Panc1 (cell line): ENCODE data around the gene NXPH1.

Experiments
- POLR2AphosphoS5 ChIP-seq: IDR thresholded peaks from 2 replicates; pipeline ENCODE4 v1.6.1; 2012; ENCODE audit warnings: mild to moderate bottlenecking, low read depth, low read length, moderate library complexity
- SIN3A ChIP-seq: IDR thresholded peaks from 2 replicates; pipeline ENCODE4 v1.6.1; 2012; ENCODE audit warnings: low read depth, mild to moderate bottlenecking, low read length, moderate library complexity, borderline replicate concordance; ENCODE audit not compliant: insufficient read depth
- TCF7L2 ChIP-seq: IDR thresholded peaks from 2 replicates; pipeline ENCODE4 v1.6.1; 2011; ENCODE audit warnings: mild to moderate bottlenecking, low read depth, low read length, inconsistent platforms
- TF ChIP-seq, protein P1 (sequence below): fragments of 450-650 bp; IDR thresholded peaks from 2 replicates; pipeline ENCODE4 v1.5.1; 2017; ENCODE audit warnings: mild to moderate bottlenecking
- TF ChIP-seq, protein P2 (sequence below), 2 experiments: IDR thresholded peaks; 2 replicates each; pipeline ENCODE4 v1.6.1; 2011 to 2012; ENCODE audit warnings: low read depth in 2 of 2, control low read depth in 1 of 2, low read length in 1 of 2, mild to moderate bottlenecking in 1 of 2, moderate library complexity in 1 of 2; ENCODE audit not compliant: insufficient read depth in 1 of 2

DNA sequence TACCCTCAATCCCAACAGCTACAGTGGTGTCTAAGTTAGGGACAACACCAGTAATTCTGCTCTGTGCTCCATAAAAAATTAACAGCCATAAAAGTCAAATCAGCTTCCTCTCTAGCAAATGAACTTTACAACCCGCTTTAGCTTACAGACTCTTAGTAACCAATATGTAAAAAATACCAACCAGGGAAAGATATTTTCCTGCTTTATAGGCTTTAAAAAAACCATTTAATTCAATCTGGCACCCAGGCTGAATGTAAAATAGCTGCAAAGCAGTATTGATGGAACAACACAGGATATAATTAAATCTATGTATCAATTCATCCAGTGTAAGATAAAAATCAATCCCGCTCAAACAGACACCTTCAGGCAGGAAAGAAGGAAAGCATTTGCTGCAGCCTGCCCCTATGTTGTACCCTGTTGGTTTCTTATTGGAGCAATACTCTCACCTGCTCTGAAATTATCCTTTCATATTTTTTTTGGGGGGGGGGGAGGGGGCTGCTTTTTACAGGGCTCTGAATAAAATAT lies 98.6 kb downstream of the NXPH1 start:
- TF ChIP-seq, protein P1, sequence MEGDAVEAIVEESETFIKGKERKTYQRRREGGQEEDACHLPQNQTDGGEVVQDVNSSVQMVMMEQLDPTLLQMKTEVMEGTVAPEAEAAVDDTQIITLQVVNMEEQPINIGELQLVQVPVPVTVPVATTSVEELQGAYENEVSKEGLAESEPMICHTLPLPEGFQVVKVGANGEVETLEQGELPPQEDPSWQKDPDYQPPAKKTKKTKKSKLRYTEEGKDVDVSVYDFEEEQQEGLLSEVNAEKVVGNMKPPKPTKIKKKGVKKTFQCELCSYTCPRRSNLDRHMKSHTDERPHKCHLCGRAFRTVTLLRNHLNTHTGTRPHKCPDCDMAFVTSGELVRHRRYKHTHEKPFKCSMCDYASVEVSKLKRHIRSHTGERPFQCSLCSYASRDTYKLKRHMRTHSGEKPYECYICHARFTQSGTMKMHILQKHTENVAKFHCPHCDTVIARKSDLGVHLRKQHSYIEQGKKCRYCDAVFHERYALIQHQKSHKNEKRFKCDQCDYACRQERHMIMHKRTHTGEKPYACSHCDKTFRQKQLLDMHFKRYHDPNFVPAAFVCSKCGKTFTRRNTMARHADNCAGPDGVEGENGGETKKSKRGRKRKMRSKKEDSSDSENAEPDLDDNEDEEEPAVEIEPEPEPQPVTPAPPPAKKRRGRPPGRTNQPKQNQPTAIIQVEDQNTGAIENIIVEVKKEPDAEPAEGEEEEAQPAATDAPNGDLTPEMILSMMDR: no peak
- TF ChIP-seq POLR2AphosphoS5: no peak
- no peak for TF ChIP-seq SIN3A
- TF ChIP-seq TCF7L2: no peak
- TF ChIP-seq, protein P2, sequence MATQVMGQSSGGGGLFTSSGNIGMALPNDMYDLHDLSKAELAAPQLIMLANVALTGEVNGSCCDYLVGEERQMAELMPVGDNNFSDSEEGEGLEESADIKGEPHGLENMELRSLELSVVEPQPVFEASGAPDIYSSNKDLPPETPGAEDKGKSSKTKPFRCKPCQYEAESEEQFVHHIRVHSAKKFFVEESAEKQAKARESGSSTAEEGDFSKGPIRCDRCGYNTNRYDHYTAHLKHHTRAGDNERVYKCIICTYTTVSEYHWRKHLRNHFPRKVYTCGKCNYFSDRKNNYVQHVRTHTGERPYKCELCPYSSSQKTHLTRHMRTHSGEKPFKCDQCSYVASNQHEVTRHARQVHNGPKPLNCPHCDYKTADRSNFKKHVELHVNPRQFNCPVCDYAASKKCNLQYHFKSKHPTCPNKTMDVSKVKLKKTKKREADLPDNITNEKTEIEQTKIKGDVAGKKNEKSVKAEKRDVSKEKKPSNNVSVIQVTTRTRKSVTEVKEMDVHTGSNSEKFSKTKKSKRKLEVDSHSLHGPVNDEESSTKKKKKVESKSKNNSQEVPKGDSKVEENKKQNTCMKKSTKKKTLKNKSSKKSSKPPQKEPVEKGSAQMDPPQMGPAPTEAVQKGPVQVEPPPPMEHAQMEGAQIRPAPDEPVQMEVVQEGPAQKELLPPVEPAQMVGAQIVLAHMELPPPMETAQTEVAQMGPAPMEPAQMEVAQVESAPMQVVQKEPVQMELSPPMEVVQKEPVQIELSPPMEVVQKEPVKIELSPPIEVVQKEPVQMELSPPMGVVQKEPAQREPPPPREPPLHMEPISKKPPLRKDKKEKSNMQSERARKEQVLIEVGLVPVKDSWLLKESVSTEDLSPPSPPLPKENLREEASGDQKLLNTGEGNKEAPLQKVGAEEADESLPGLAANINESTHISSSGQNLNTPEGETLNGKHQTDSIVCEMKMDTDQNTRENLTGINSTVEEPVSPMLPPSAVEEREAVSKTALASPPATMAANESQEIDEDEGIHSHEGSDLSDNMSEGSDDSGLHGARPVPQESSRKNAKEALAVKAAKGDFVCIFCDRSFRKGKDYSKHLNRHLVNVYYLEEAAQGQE (IDR thresholded peaks at IDR 0.05; ENCODE audit: insufficient read depth in 1 of 2, low read depth in 2 of 2, low read length in 1 of 2): no peak
